Panc1 (cell line): Measurements from ENCODE around the gene TMEFF2. TPM values are rescaled to one million over a fixed set of nuclear protein-coding genes. Genes with fewer than 3 reads are reported as not detected.

ENCODE experiments used
- ATAC-seq: fragments of 200-7000 bp; cut with Tn5 transposase; 2 replicates; pipeline ENCODE4 v1.9.1; 2020; ENCODE audit warnings: mild to moderate bottlenecking, moderate library complexity
- BruUV-seq: library from RNA; stranded (reverse); fragments of 400-500 nt; replicated peaks from 2 replicates; lab custom pipeline; 2021; lab: Mats Ljungman, UMichigan
- CTCF ChIA-PET: fragments of 300-600 bp; sonication (Branson Sonifier 250); formaldehyde crosslinking; loops from one replicate; lab custom pipeline; 2022; ENCODE audit warnings: antibody characterized with exemption; lab: Charles Lee
- POLR2A ChIA-PET: fragments of 300-600 bp; sonication (Branson Sonifier 250); formaldehyde crosslinking; loops from one replicate; lab custom pipeline; 2022; ENCODE audit warnings: antibody characterized with exemption; lab: Charles Lee
- DNase-seq: peaks from one replicate; pipeline ENCODE4 v3.0.0-alpha.2; 2010; ENCODE audit warnings: low read depth, low spot score
- H3K27ac ChIP-seq: 2 replicates; pipeline ENCODE4 v1.5.1; 2011; ENCODE audit warnings: mild to moderate bottlenecking, low read length, inconsistent platforms
- H3K27me3 ChIP-seq: fragments of 200-500 bp; sonication (Bioruptor generic); 2 replicates; pipeline ENCODE4 v1.6.0; 2014; ENCODE audit warnings: low read length, inconsistent platforms; ENCODE audit not compliant: control insufficient read depth, insufficient read depth
- H3K36me3 ChIP-seq: fragments of 200-500 bp; sonication (Bioruptor generic); 2 replicates; pipeline ENCODE4 v1.5.1; 2014; ENCODE audit warnings: inconsistent platforms, mild to moderate bottlenecking, low read length, moderate library complexity; ENCODE audit not compliant: control insufficient read depth, insufficient read depth
- H3K4me1 ChIP-seq: 2 replicates; pipeline ENCODE4 v1.5.1; 2011; ENCODE audit warnings: inconsistent platforms, mild to moderate bottlenecking, low read length, moderate library complexity; ENCODE audit not compliant: control insufficient read depth, insufficient read depth
- H3K4me3 ChIP-seq, 2 experiments: 2 replicates each; pipeline ENCODE4 v1.5.1; 2011 to 2012; ENCODE audit warnings: low read depth in 2 of 2, low read length in 2 of 2, mild to moderate bottlenecking in 2 of 2, inconsistent platforms in 1 of 2, moderate library complexity in 1 of 2
- H3K9me3 ChIP-seq: fragments of 200-500 bp; sonication (Bioruptor generic); 2 replicates; pipeline ENCODE4 v1.5.1; 2014; ENCODE audit warnings: low read depth, mild to moderate bottlenecking, inconsistent platforms, low read length, moderate library complexity; ENCODE audit not compliant: control insufficient read depth, insufficient read depth
- CTCF ChIP-seq: fragments of 450-650 bp; IDR thresholded peaks from 2 replicates; pipeline ENCODE4 v1.5.1; 2017; ENCODE audit warnings: mild to moderate bottlenecking
- POLR2AphosphoS5 ChIP-seq: IDR thresholded peaks from 2 replicates; pipeline ENCODE4 v1.6.1; 2012; ENCODE audit warnings: mild to moderate bottlenecking, low read depth, low read length, moderate library complexity
- REST ChIP-seq, 2 experiments: IDR thresholded peaks; 2 replicates each; pipeline ENCODE4 v1.6.1; 2011 to 2012; ENCODE audit warnings: low read depth in 2 of 2, control low read depth in 1 of 2, low read length in 1 of 2, mild to moderate bottlenecking in 1 of 2, moderate library complexity in 1 of 2; ENCODE audit not compliant: insufficient read depth in 1 of 2
- SIN3A ChIP-seq: IDR thresholded peaks from 2 replicates; pipeline ENCODE4 v1.6.1; 2012; ENCODE audit warnings: low read depth, mild to moderate bottlenecking, low read length, moderate library complexity, borderline replicate concordance; ENCODE audit not compliant: insufficient read depth
- TCF7L2 ChIP-seq: IDR thresholded peaks from 2 replicates; pipeline ENCODE4 v1.6.1; 2011; ENCODE audit warnings: mild to moderate bottlenecking, low read depth, low read length, inconsistent platforms
- in situ Hi-C: cut with HindIII; loops from 2 replicates; pipeline ENCODE4 v1.10.0; 2016; ENCODE audit warnings: low sequenced_read_pairs, low pct_unique_long_range_greater_than_20kb
- intact Hi-C: fragments of 100-400 bp; cut with micrococcal nuclease; formaldehyde crosslinking; loops from one replicate; pipeline ENCODE4 v1.10.0; 2022; ENCODE audit not compliant: unreplicated experiment
- total RNA-seq: library from RNA; stranded (reverse); gene quantifications from one replicate; pipeline ENCODE4 v1.2.1, GENCODE V29; 2021; ENCODE audit not compliant: unreplicated experiment

Gene TMEFF2
- total RNA-seq, 1 experiment from 2014 or later = 1.5 TPM

- TF ChIP-seq SIN3A (no peak), CTCF (no peak), REST (IDR thresholded peaks at IDR 0.05; ENCODE audit: insufficient read depth in 1 of 2, low read depth in 2 of 2, low read length in 1 of 2) (no peak), TCF7L2 (no peak), POLR2AphosphoS5 (no peak)
Observed at GRCh38 chr2:192228685-192229084, 34.0 kb upstream of the TMEFF2 start.

GRCh38 chr2:192218970-192219369, 24.2 kb upstream of the TMEFF2 start:
- DNase-seq = no peak
- no peak for TF ChIP-seq SIN3A
- no peak for TF ChIP-seq TCF7L2
- TF ChIP-seq POLR2AphosphoS5 = no peak
- no peak for TF ChIP-seq REST (IDR thresholded peaks at IDR 0.05; ENCODE audit: insufficient read depth in 1 of 2, low read depth in 2 of 2, low read length in 1 of 2)
- no peak for TF ChIP-seq CTCF
- Histone ChIP-seq H3K9me3 (no peaks in the 10 kb centered on the region), H3K27ac (no peak overlapping the region), H3K4me1 (no peaks in the 10 kb centered on the region), H3K27me3 (no peaks in the 10 kb centered on the region), H3K4me3 (no peak overlapping the region), H3K36me3 (no peaks in the 10 kb centered on the region; the same call in 1 of the 2 replicates)
- ATAC-seq = no peak
- in situ Hi-C loops (no loop called here), intact Hi-C loops (no loop called here)
- ChIA-PET CTCF (interaction anchor here (0.8 kb wide), 1 partner anchor 207 kb away, joined by 3 read pairs; no protein-coding TSS in a partner anchor), POLR2A (no interaction called here)
- BruUV-seq = no TSS peak

More at GRCh38 chr2:192228685-192229084, 34.0 kb upstream of the TMEFF2 start:
- H3K4me1 ChIP-seq = no peaks in the 10 kb centered on the region
- in situ Hi-C loops = no loop called here
- no peaks in the 10 kb centered on the region for H3K36me3 ChIP-seq
- no peak overlapping the region for H3K27ac ChIP-seq
- no TSS peak for BruUV-seq
- ATAC-seq = no peak
- no peak for DNase-seq
- CTCF ChIA-PET = no interaction called here
- H3K9me3 ChIP-seq = no peaks in the 10 kb centered on the region
- H3K27me3 ChIP-seq = no peaks in the 10 kb centered on the region
- no peak overlapping the region for H3K4me3 ChIP-seq
- intact Hi-C loops = no loop called here
- POLR2A ChIA-PET = no interaction called here
